Retinal pigment epithelial cell (primary cell): ENCODE data around the gene ZFAND2B.

Experiments used
- DNase-seq: peaks from one replicate; pipeline ENCODE4 v3.0.0-alpha.2; 2010; ENCODE audit warnings: low read depth
- H3K4me3 ChIP-seq: 2 replicates; pipeline ENCODE4 v1.5.1; 2011; ENCODE audit warnings: mild to moderate bottlenecking, low read length, control low read depth, moderate library complexity
- TF ChIP-seq, protein P1 (sequence below): conservative IDR thresholded peaks from 2 replicates; pipeline ENCODE4 v1.5.1; 2011; ENCODE audit warnings: low read depth, low read length, control low read depth, inconsistent platforms

The ZFAND2B gene

GRCh38 chr2:219181531-219181930, 25.1 kb upstream of the ZFAND2B start:
- H3K4me3 ChIP-seq, result no peak overlapping the region

GRCh38 chr2:219182331-219183150, 24.0 kb upstream of the ZFAND2B start:
- H3K4me3 ChIP-seq, result no peak overlapping the region
- DNase-seq, result no peak
- TF ChIP-seq, protein P1, sequence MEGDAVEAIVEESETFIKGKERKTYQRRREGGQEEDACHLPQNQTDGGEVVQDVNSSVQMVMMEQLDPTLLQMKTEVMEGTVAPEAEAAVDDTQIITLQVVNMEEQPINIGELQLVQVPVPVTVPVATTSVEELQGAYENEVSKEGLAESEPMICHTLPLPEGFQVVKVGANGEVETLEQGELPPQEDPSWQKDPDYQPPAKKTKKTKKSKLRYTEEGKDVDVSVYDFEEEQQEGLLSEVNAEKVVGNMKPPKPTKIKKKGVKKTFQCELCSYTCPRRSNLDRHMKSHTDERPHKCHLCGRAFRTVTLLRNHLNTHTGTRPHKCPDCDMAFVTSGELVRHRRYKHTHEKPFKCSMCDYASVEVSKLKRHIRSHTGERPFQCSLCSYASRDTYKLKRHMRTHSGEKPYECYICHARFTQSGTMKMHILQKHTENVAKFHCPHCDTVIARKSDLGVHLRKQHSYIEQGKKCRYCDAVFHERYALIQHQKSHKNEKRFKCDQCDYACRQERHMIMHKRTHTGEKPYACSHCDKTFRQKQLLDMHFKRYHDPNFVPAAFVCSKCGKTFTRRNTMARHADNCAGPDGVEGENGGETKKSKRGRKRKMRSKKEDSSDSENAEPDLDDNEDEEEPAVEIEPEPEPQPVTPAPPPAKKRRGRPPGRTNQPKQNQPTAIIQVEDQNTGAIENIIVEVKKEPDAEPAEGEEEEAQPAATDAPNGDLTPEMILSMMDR, result no peak

More at GRCh38 chr2:219181531-219181930, 25.1 kb upstream of the ZFAND2B start:
- TF ChIP-seq, protein P1, result no peak
- DNase-seq, result no peak

- TF ChIP-seq, protein P1, result no peak
- no peak for DNase-seq
- no peak overlapping the region for H3K4me3 ChIP-seq
Measured at GRCh38 chr2:219183151-219183772, 23.3 kb upstream of the ZFAND2B start.

- TF ChIP-seq, protein P1, result no peak
- H3K4me3 ChIP-seq, result no peak overlapping the region
- no peak for DNase-seq
Measured at GRCh38 chr2:219184121-219184520, 22.5 kb upstream of the ZFAND2B start.

DNA sequence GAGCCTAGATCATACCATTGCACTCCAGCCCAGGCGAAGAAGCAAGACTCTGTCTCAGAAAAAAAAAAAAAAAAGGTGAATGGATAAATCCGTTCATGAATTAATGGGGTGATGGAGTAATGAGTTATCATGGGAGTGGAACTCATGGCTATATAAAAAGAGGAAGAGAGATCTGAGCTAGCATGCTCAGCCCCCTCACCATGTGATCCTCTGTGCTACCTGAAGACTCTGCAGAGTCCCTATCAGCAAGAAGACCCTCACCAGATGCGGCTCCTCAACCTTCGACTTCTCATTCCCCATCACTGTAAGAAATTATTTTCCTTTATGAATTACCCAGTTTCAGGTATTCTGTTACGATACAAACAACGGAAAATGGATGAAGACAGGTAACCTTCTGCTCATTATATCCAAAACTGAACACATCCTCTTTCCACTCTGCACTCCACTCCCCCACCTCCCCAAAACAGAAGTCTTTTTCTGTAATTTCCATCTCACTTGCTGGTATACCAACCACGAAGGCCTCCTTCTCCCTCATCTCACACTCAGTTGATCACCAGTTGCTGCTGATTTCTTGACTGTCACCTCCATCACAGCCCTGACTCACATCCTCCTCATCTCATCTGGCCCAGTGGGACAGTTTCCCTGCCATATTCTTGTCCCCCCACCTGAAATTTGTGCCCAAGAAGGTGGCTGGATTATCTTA, 19.7 kb upstream of the ZFAND2B start:
- TF ChIP-seq, protein P1, result no peak

DNA sequence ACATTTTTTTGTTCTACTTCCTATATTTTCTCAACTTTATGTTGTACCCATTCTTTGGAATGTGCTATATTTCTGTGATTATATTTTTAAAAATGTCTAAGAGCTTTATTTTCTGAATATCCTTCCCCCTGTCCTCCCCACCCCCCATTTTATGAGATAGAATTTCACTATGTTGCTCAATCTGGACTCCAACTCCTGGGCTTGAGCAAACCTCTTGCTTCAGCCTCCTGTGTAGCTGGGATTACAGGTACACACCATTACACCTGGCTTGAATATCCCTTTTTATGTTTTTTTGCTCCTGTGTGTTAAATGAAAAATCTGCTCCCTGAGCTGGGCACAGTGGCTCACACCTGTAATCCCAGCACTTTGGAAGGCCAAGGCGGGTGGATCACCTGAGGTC, 9.2 kb upstream of the ZFAND2B start:
- TF ChIP-seq, protein P1, result no peak
- no peak for DNase-seq
- no peak overlapping the region for H3K4me3 ChIP-seq

More for the DNA sequence above, 19.7 kb upstream of the ZFAND2B start:
- DNase-seq, result no peak
- H3K4me3 ChIP-seq, result no peak overlapping the region
